ENCODE data around the gene OR2B3. TPM values are rescaled to one million over a fixed set of nuclear protein-coding genes. Genes with fewer than 3 reads are reported as not detected.
A peak's percentile ranks its signal among the peaks of the same experiment; 100 is the strongest.

Gene OR2B3
- polyA plus RNA-seq, 4 donors: not detected

- H3K27me3 ChIP-seq (ENCODE audit: control insufficient read depth in 3 of 3, insufficient read depth in 3 of 3, low read length in 3 of 3): no peaks in the 10 kb centered on the region
- H3K4me3 ChIP-seq (ENCODE audit: low read depth in 1 of 3, low read length in 3 of 3): no peak overlapping the region
- no peak for DNase-seq
- no peaks in the 10 kb centered on the region for H3K4me1 ChIP-seq (ENCODE audit: control insufficient read depth in 3 of 3, insufficient read depth in 2 of 3, low read depth in 1 of 3, low read length in 2 of 3)
- H3K27ac ChIP-seq (ENCODE audit: low read depth in 1 of 3, low read length in 2 of 3): no peak overlapping the region
- no peak for FAIRE-seq
- no peaks in the 10 kb centered on the region for H3K36me3 ChIP-seq (ENCODE audit: control insufficient read depth in 3 of 3, insufficient read depth in 2 of 3, low read depth in 1 of 3, low read length in 3 of 3)
- no peaks in the 10 kb centered on the region for H3K9me3 ChIP-seq (ENCODE audit: control insufficient read depth in 2 of 2, insufficient read depth in 1 of 2, low read depth in 1 of 2, low read length in 1 of 2)
- 44 to 58% (median 51%) methylated on average over 1 of the region's 1 CpG for WGBS, 3 donors
Measured at GRCh38 chr6:29097803-29098202, 10.7 kb upstream of the OR2B3 start.

GRCh38 chr6:29092957-29093356 lies 5.8 kb upstream of the OR2B3 start:
- Histone ChIP-seq H3K36me3 (ENCODE audit: control insufficient read depth in 3 of 3, insufficient read depth in 2 of 3, low read depth in 1 of 3, low read length in 3 of 3) (no peaks in the 10 kb centered on the region), H3K27me3 (ENCODE audit: control insufficient read depth in 3 of 3, insufficient read depth in 3 of 3, low read length in 3 of 3) (no peaks in the 10 kb centered on the region), H3K4me3 (ENCODE audit: low read depth in 1 of 3, low read length in 3 of 3) (no peak overlapping the region), H3K27ac (ENCODE audit: low read depth in 1 of 3, low read length in 2 of 3) (no peak overlapping the region), H3K9me3 (ENCODE audit: control insufficient read depth in 2 of 2, insufficient read depth in 1 of 2, low read depth in 1 of 2, low read length in 1 of 2) (no peaks in the 10 kb centered on the region), H3K4me1 (ENCODE audit: control insufficient read depth in 3 of 3, insufficient read depth in 2 of 3, low read depth in 1 of 3, low read length in 2 of 3) (no peaks in the 10 kb centered on the region)
- no peak for FAIRE-seq
- WGBS, 3 donors: 70 to 83% (median 71%) methylated on average over 3 of the region's 3 CpGs
- DNase-seq: no peak

- 89 to 93% (median 93%) methylated on average over 15 of the region's 15 CpGs for WGBS, 3 donors
- H3K27ac ChIP-seq (ENCODE audit: low read depth in 1 of 3, low read length in 2 of 3): no peak overlapping the region
- H3K36me3 ChIP-seq (ENCODE audit: control insufficient read depth in 3 of 3, insufficient read depth in 2 of 3, low read depth in 1 of 3, low read length in 3 of 3): no peaks in the 10 kb centered on the region
- no peaks in the 10 kb centered on the region for H3K4me1 ChIP-seq (ENCODE audit: control insufficient read depth in 3 of 3, insufficient read depth in 2 of 3, low read depth in 1 of 3, low read length in 2 of 3)
- H3K4me3 ChIP-seq (ENCODE audit: low read depth in 1 of 3, low read length in 3 of 3): no peak overlapping the region
- H3K27me3 ChIP-seq (ENCODE audit: control insufficient read depth in 3 of 3, insufficient read depth in 3 of 3, low read length in 3 of 3): no peaks in the 10 kb centered on the region
- no peaks in the 10 kb centered on the region for H3K9me3 ChIP-seq (ENCODE audit: control insufficient read depth in 2 of 2, insufficient read depth in 1 of 2, low read depth in 1 of 2, low read length in 1 of 2)
- DNase-seq (no peak), FAIRE-seq (no peak)
Measured at GRCh38 chr6:29082457-29082856, 4.7 kb downstream of the OR2B3 start.

GRCh38 chr6:29081312-29081711 lies 5.8 kb downstream of the OR2B3 start:
- Histone ChIP-seq H3K27me3 (ENCODE audit: control insufficient read depth in 3 of 3, insufficient read depth in 3 of 3, low read length in 3 of 3) (no peaks in the 10 kb centered on the region), H3K4me3 (ENCODE audit: low read depth in 1 of 3, low read length in 3 of 3) (no peak overlapping the region), H3K9me3 (ENCODE audit: control insufficient read depth in 2 of 2, insufficient read depth in 1 of 2, low read depth in 1 of 2, low read length in 1 of 2) (no peaks in the 10 kb centered on the region), H3K4me1 (ENCODE audit: control insufficient read depth in 3 of 3, insufficient read depth in 2 of 3, low read depth in 1 of 3, low read length in 2 of 3) (no peaks in the 10 kb centered on the region), H3K36me3 (ENCODE audit: control insufficient read depth in 3 of 3, insufficient read depth in 2 of 3, low read depth in 1 of 3, low read length in 3 of 3) (no peaks in the 10 kb centered on the region), H3K27ac (ENCODE audit: low read depth in 1 of 3, low read length in 2 of 3) (no peak overlapping the region)
- no peak for DNase-seq
- no peak for FAIRE-seq

- H3K27ac ChIP-seq (ENCODE audit: low read depth in 1 of 3, low read length in 2 of 3): no peak overlapping the region
- no peaks in the 10 kb centered on the region for H3K36me3 ChIP-seq (ENCODE audit: control insufficient read depth in 3 of 3, insufficient read depth in 2 of 3, low read depth in 1 of 3, low read length in 3 of 3)
- H3K4me1 ChIP-seq (ENCODE audit: control insufficient read depth in 3 of 3, insufficient read depth in 2 of 3, low read depth in 1 of 3, low read length in 2 of 3): no peaks in the 10 kb centered on the region
- DNase-seq: no peak
- no peaks in the 10 kb centered on the region for H3K27me3 ChIP-seq (ENCODE audit: control insufficient read depth in 3 of 3, insufficient read depth in 3 of 3, low read length in 3 of 3)
- no peaks in the 10 kb centered on the region for H3K9me3 ChIP-seq (ENCODE audit: control insufficient read depth in 2 of 2, insufficient read depth in 1 of 2, low read depth in 1 of 2, low read length in 1 of 2)
- no peak for FAIRE-seq
- 74 to 86% (median 79%) methylated on average over 1 of the region's 1 CpG for WGBS, 3 donors
- no peak overlapping the region for H3K4me3 ChIP-seq (ENCODE audit: low read depth in 1 of 3, low read length in 3 of 3)
Measured at GRCh38 chr6:29079203-29079602, 7.9 kb downstream of the OR2B3 start.

- H3K4me3 ChIP-seq (ENCODE audit: low read depth in 1 of 3, low read length in 3 of 3): no peak overlapping the region
- H3K27me3 ChIP-seq (ENCODE audit: control insufficient read depth in 3 of 3, insufficient read depth in 3 of 3, low read length in 3 of 3): peaks cover 0 to 2% (median 0%) of the 10 kb centered on the region in 3 donors
- H3K36me3 ChIP-seq (ENCODE audit: control insufficient read depth in 3 of 3, insufficient read depth in 2 of 3, low read depth in 1 of 3, low read length in 3 of 3): no peaks in the 10 kb centered on the region
- WGBS, 3 donors: 31 to 35% (median 33%) methylated on average over 9 of the region's 9 CpGs
- no peak overlapping the region for H3K27ac ChIP-seq (ENCODE audit: low read depth in 1 of 3, low read length in 2 of 3)
- DNase-seq: peak; percentile 15 to 17
- no peaks in the 10 kb centered on the region for H3K4me1 ChIP-seq (ENCODE audit: control insufficient read depth in 3 of 3, insufficient read depth in 2 of 3, low read depth in 1 of 3, low read length in 2 of 3)
- no peaks in the 10 kb centered on the region for H3K9me3 ChIP-seq (ENCODE audit: control insufficient read depth in 2 of 2, insufficient read depth in 1 of 2, low read depth in 1 of 2, low read length in 1 of 2)
- FAIRE-seq: no peak
Measured at GRCh38 chr6:29071831-29072723, 15.0 kb downstream of the OR2B3 start.

GRCh38 chr6:29051680-29052079 lies 35.4 kb downstream of the OR2B3 start:
- Histone ChIP-seq H3K4me3 (ENCODE audit: low read depth in 1 of 3, low read length in 3 of 3) (no peak overlapping the region), H3K27ac (ENCODE audit: low read depth in 1 of 3, low read length in 2 of 3) (no peak overlapping the region), H3K36me3 (ENCODE audit: control insufficient read depth in 3 of 3, insufficient read depth in 2 of 3, low read depth in 1 of 3, low read length in 3 of 3) (no peaks in the 10 kb centered on the region), H3K27me3 (ENCODE audit: control insufficient read depth in 3 of 3, insufficient read depth in 3 of 3, low read length in 3 of 3) (no peaks in the 10 kb centered on the region), H3K9me3 (ENCODE audit: control insufficient read depth in 2 of 2, insufficient read depth in 1 of 2, low read depth in 1 of 2, low read length in 1 of 2) (no peaks in the 10 kb centered on the region), H3K4me1 (ENCODE audit: control insufficient read depth in 3 of 3, insufficient read depth in 2 of 3, low read depth in 1 of 3, low read length in 2 of 3) (no peaks in the 10 kb centered on the region)
- no peak for FAIRE-seq
- DNase-seq: no peak
- 83 to 87% (median 86%) methylated on average over 3 of the region's 3 CpGs for WGBS, 3 donors

- 63 to 90% (median 74%) methylated on average over 1 of the region's 1 CpG for WGBS, 3 donors
- FAIRE-seq: no peak
- no peaks in the 10 kb centered on the region for H3K36me3 ChIP-seq (ENCODE audit: control insufficient read depth in 3 of 3, insufficient read depth in 2 of 3, low read depth in 1 of 3, low read length in 3 of 3)
Measured at GRCh38 chr6:29045075-29045474, 42.0 kb downstream of the OR2B3 start, which contains the start of gene OR2W1. TSS of gene OR2W1 (minus strand) at chr6:29045175. CDS start at chr6:29045175, 0 bp downstream.

More at GRCh38 chr6:29045075-29045474, 42.0 kb downstream of the OR2B3 start, which contains the start of gene OR2W1:
- Histone ChIP-seq H3K27ac (ENCODE audit: low read depth in 1 of 3, low read length in 2 of 3) (no peak within 1 kb of the TSS), H3K9me3 (ENCODE audit: control insufficient read depth in 2 of 2, insufficient read depth in 1 of 2, low read depth in 1 of 2, low read length in 1 of 2) (no peaks in the 10 kb centered on the region), H3K27me3 (ENCODE audit: control insufficient read depth in 3 of 3, insufficient read depth in 3 of 3, low read length in 3 of 3) (no peaks in the 10 kb centered on the region), H3K4me3 (ENCODE audit: low read depth in 1 of 3, low read length in 3 of 3) (no peak within 1 kb of the TSS), H3K4me1 (ENCODE audit: control insufficient read depth in 3 of 3, insufficient read depth in 2 of 3, low read depth in 1 of 3, low read length in 2 of 3) (no peaks in the 10 kb centered on the region)
- no peak for DNase-seq
